Astrocyte (in vitro differentiated cells and primary cell): Measurements from ENCODE around the gene DDX25. TPM values are rescaled to one million over a fixed set of nuclear protein-coding genes. Genes with fewer than 3 reads are reported as not detected.
A peak's percentile ranks its signal among the peaks of the same experiment; 100 is the strongest.

Experiments used
- DNase-seq: peaks from one replicate; pipeline ENCODE4 v3.0.0-alpha.2; 2010; ENCODE audit warnings: low read depth
- FAIRE-seq: peaks from 2 replicates; lab custom pipeline; 2011; peaks lifted over from hg19 to GRCh38; lab: Jason Lieb, UNC
- H2AFZ ChIP-seq: 2 replicates; pipeline ENCODE4 v1.6.0; 2012; ENCODE audit warnings: low read depth, low read length, inconsistent platforms
- H3K27ac ChIP-seq: 2 replicates; pipeline ENCODE4 v1.5.1; 2011; ENCODE audit warnings: low read depth, low read length, inconsistent platforms
- H3K27me3 ChIP-seq: 2 replicates; pipeline ENCODE4 v1.6.0; 2011; ENCODE audit warnings: low read length, inconsistent platforms; ENCODE audit not compliant: insufficient read depth
- H3K36me3 ChIP-seq: 2 replicates; pipeline ENCODE4 v1.5.1; 2011; ENCODE audit warnings: low read length, inconsistent platforms; ENCODE audit not compliant: insufficient read depth
- H3K4me1 ChIP-seq: 2 replicates; pipeline ENCODE4 v1.5.1; 2011; ENCODE audit warnings: low read length, inconsistent platforms; ENCODE audit not compliant: insufficient read depth
- H3K4me2 ChIP-seq: 2 replicates; pipeline ENCODE4 v1.6.0; 2012; ENCODE audit warnings: low read length, inconsistent platforms
- H3K4me3 ChIP-seq: 2 replicates; pipeline ENCODE4 v1.5.1; 2011; ENCODE audit warnings: low read depth, mild to moderate bottlenecking, low read length, inconsistent platforms; ENCODE audit not compliant: insufficient read depth
- H3K79me2 ChIP-seq: 2 replicates; pipeline ENCODE4 v1.6.0; 2012; ENCODE audit warnings: mild to moderate bottlenecking, low read length, inconsistent platforms; ENCODE audit not compliant: insufficient read depth
- H3K9ac ChIP-seq: 2 replicates; pipeline ENCODE4 v1.6.0; 2012; ENCODE audit warnings: mild to moderate bottlenecking, low read length, inconsistent platforms
- H3K9me3 ChIP-seq: 2 replicates; pipeline ENCODE4 v1.5.1; 2012; ENCODE audit warnings: low read depth, mild to moderate bottlenecking, low read length, inconsistent platforms; ENCODE audit not compliant: insufficient read depth
- H4K20me1 ChIP-seq: 2 replicates; pipeline ENCODE4 v1.6.0; 2012; ENCODE audit warnings: low read length, inconsistent platforms; ENCODE audit not compliant: insufficient read depth
- H3K27ac Mint-ChIP-seq: one replicate; pipeline ENCODE4 v1.8.0; 2021; ENCODE audit warnings: mild to moderate bottlenecking, mixed read lengths; ENCODE audit not compliant: unreplicated experiment
- H3K27me3 Mint-ChIP-seq: one replicate; pipeline ENCODE4 v1.8.0; 2021; ENCODE audit warnings: low read depth, mixed read lengths; ENCODE audit not compliant: unreplicated experiment
- H3K36me3 Mint-ChIP-seq: one replicate; pipeline ENCODE4 v1.8.0; 2021; ENCODE audit warnings: low read depth, mixed read lengths; ENCODE audit not compliant: unreplicated experiment
- H3K4me1 Mint-ChIP-seq: one replicate; pipeline ENCODE4 v1.8.0; 2021; ENCODE audit warnings: low read depth, mixed read lengths; ENCODE audit not compliant: unreplicated experiment
- H3K4me3 Mint-ChIP-seq: one replicate; pipeline ENCODE4 v1.8.0; 2021; ENCODE audit warnings: mild to moderate bottlenecking, moderate library complexity, mixed read lengths; ENCODE audit not compliant: unreplicated experiment
- H3K9me3 Mint-ChIP-seq: one replicate; pipeline ENCODE4 v1.8.0; 2021; ENCODE audit warnings: mild to moderate bottlenecking, mixed read lengths; ENCODE audit not compliant: unreplicated experiment
- CTCF ChIP-seq: IDR thresholded peaks from 2 replicates; pipeline ENCODE4 v1.5.1; 2011; ENCODE audit warnings: low read depth, mild to moderate bottlenecking, inconsistent platforms, low read length, moderate library complexity; ENCODE audit not compliant: insufficient read depth
- EZH2 ChIP-seq: IDR thresholded peaks from 2 replicates; pipeline ENCODE4 v1.6.1; 2012; ENCODE audit warnings: mild to moderate bottlenecking, low read length, inconsistent platforms; ENCODE audit not compliant: insufficient read depth
- total RNA-seq: library from RNA; stranded (reverse); gene quantifications from 2 replicates; pipeline ENCODE4 v1.2.1, GENCODE V29; 2021

DDX25 gene
- total RNA-seq, 1 donor from 2014 or later = 1.1 TPM

GRCh38 chr11:125902277-125902926, 1.9 kb upstream of the DDX25 start:
- H3K27ac ChIP-seq = peak overlapping the region; percentile 47
- no peak for FAIRE-seq
- H3K36me3 Mint-ChIP-seq = peaks cover 6% of the 10 kb centered on the region

GRCh38 chr11:125902927-125903710, 1.2 kb upstream of the DDX25 start, which contains the start of gene PUS3:
Gene PUS3 (minus strand): TSS chr11:125903206. CDS start chr11:125896284, 6,922 bp downstream.
- DNase-seq = peak; percentile 63
- Mint-ChIP-seq H3K27me3 (peaks cover 16% of the 10 kb centered on the region), H3K4me3 (peak within 1 kb of the TSS; percentile 97), H3K27ac (peak within 1 kb of the TSS; percentile 89), H3K4me1 (peaks cover 5% of the 10 kb centered on the region), H3K9me3 (peaks cover 3% of the 10 kb centered on the region), H3K36me3 (peaks cover 6% of the 10 kb centered on the region)
- Histone ChIP-seq H3K27me3 (peaks cover 14% of the 10 kb centered on the region), H3K4me2 (peak within 1 kb of the TSS; percentile 86), H3K9me3 (no peaks in the 10 kb centered on the region), H3K36me3 (peaks cover 8% of the 10 kb centered on the region), H3K79me2 (peaks cover 38% of the 10 kb centered on the region), H2AFZ (peak within 1 kb of the TSS; percentile 95), H4K20me1 (peaks cover 18% of the 10 kb centered on the region), H3K4me1 (peaks cover 9% of the 10 kb centered on the region), H3K4me3 (peak within 1 kb of the TSS; percentile 98), H3K9ac (peak within 1 kb of the TSS; percentile 87), H3K27ac (peak within 1 kb of the TSS; percentile 47)
- TF ChIP-seq EZH2 = no peak
- TF ChIP-seq CTCF = no peak
- FAIRE-seq = no peak

More at GRCh38 chr11:125902277-125902926, 1.9 kb upstream of the DDX25 start:
- peak overlapping the region; percentile 87 for H3K9ac ChIP-seq
- DNase-seq = no peak
- H3K4me3 Mint-ChIP-seq = peak overlapping the region; percentile 97
- peak overlapping the region; percentile 95 for H2AFZ ChIP-seq
- peaks cover 8% of the 10 kb centered on the region for H3K36me3 ChIP-seq
- H3K4me2 ChIP-seq = peak overlapping the region; percentile 86
- peaks cover 16% of the 10 kb centered on the region for H3K27me3 Mint-ChIP-seq
- H3K79me2 ChIP-seq = peaks cover 45% of the 10 kb centered on the region
- H3K4me1 Mint-ChIP-seq = peaks cover 5% of the 10 kb centered on the region
- peaks cover 22% of the 10 kb centered on the region for H4K20me1 ChIP-seq
- peak overlapping the region; percentile 89 for H3K27ac Mint-ChIP-seq
- H3K9me3 ChIP-seq = no peaks in the 10 kb centered on the region
- H3K4me3 ChIP-seq = peak overlapping the region; percentile 98
- peaks cover 9% of the 10 kb centered on the region for H3K4me1 ChIP-seq
- peaks cover 14% of the 10 kb centered on the region for H3K27me3 ChIP-seq
- TF ChIP-seq EZH2 (no peak), CTCF (no peak)
- peaks cover 3% of the 10 kb centered on the region for H3K9me3 Mint-ChIP-seq
